Stimulated activated effector memory CD8-positive, alpha-beta T cell treated with anti-CD3 and anti-CD28 coated beads, Interleukin-12 subunit alpha, Interleukin-12 subunit beta, amount 100 ng/mL, for 72 hours (primary cell): Measurements from ENCODE around the gene EXOC6B.
"Not testable (repeated sequence)": the region's sequence is repeated elsewhere in the genome, so short reads cannot be mapped to it uniquely, and the experiment has no call there.

Experiments used
- ATAC-seq: fragments of 150-1000 bp; cut with Tn5 transposase; 2 replicates; pipeline ENCODE4 v1.10.0; 2021
- DNase-seq, 2 donors: peaks; one replicate each; pipeline ENCODE4 v3.0.0; 2021 to 2022; ENCODE audit warnings: low spot score in 2 of 2
- H3K27ac Mint-ChIP-seq: one replicate; pipeline ENCODE4 v1.8.0; 2022; ENCODE audit warnings: mild to moderate bottlenecking, mixed read lengths
- H3K36me3 Mint-ChIP-seq: one replicate; pipeline ENCODE4 v1.8.0; 2022; ENCODE audit warnings: mild to moderate bottlenecking, mixed read lengths
- H3K4me1 Mint-ChIP-seq: one replicate; pipeline ENCODE4 v1.8.0; 2022; ENCODE audit warnings: mixed read lengths
- H3K4me3 Mint-ChIP-seq: one replicate; pipeline ENCODE4 v1.8.0; 2022; ENCODE audit warnings: mild to moderate bottlenecking, mixed read lengths
- H3K9me3 Mint-ChIP-seq: one replicate; pipeline ENCODE4 v1.8.0; 2022; ENCODE audit warnings: mixed read lengths

EXOC6B gene

GRCh38 chr2:72427022-72427861, 398.6 kb downstream of the EXOC6B start:
- Mint-ChIP-seq H3K4me3 (no peak overlapping the region), H3K36me3 (no peaks in the 10 kb centered on the region), H3K27ac (no peak overlapping the region), H3K9me3 (peaks cover 7% of the 10 kb centered on the region), H3K4me1 (peaks cover 5% of the 10 kb centered on the region)
- ATAC-seq (no peak), DNase-seq (no peak)

- Mint-ChIP-seq H3K27ac (no peak overlapping the region), H3K9me3 (peaks cover 7% of the 10 kb centered on the region), H3K4me1 (peaks cover 5% of the 10 kb centered on the region), H3K36me3 (no peaks in the 10 kb centered on the region), H3K4me3 (no peak overlapping the region)
- ATAC-seq, result no peak
- no peak for DNase-seq
Measured at GRCh38 chr2:72425996-72426395, 399.8 kb downstream of the EXOC6B start.

GRCh38 chr2:72423756-72424155, 402.1 kb downstream of the EXOC6B start:
- no peak for ATAC-seq
- H3K4me3 Mint-ChIP-seq, result no peak overlapping the region
- DNase-seq, result no peak
- H3K27ac Mint-ChIP-seq, result no peak overlapping the region
- H3K9me3 Mint-ChIP-seq, result peaks cover 14% of the 10 kb centered on the region
- no peaks in the 10 kb centered on the region for H3K36me3 Mint-ChIP-seq
- peaks cover 5% of the 10 kb centered on the region for H3K4me1 Mint-ChIP-seq

- H3K36me3 Mint-ChIP-seq, H3K27ac Mint-ChIP-seq, H3K4me1 Mint-ChIP-seq, H3K4me3 Mint-ChIP-seq, DNase-seq, ATAC-seq: not testable (repeated sequence)
- H3K9me3 Mint-ChIP-seq, result peaks cover 20% of the 10 kb centered on the region
Measured at GRCh38 chr2:72421771-72422379, 404.0 kb downstream of the EXOC6B start.

GRCh38 chr2:72415781-72416475, 409.9 kb downstream of the EXOC6B start:
- Mint-ChIP-seq H3K9me3 (peaks cover 20% of the 10 kb centered on the region), H3K36me3 (no peaks in the 10 kb centered on the region), H3K4me1 (no peaks in the 10 kb centered on the region), H3K27ac (no peak overlapping the region), H3K4me3 (no peak overlapping the region)
- DNase-seq, result no peak
- no peak for ATAC-seq

- H3K4me3 Mint-ChIP-seq, result no peak overlapping the region
- H3K27ac Mint-ChIP-seq, result no peak overlapping the region
- no peaks in the 10 kb centered on the region for H3K36me3 Mint-ChIP-seq
- H3K9me3 Mint-ChIP-seq, result peaks cover 20% of the 10 kb centered on the region
- DNase-seq (no peak), ATAC-seq (no peak)
- no peaks in the 10 kb centered on the region for H3K4me1 Mint-ChIP-seq
Measured at GRCh38 chr2:72415241-72415661, 410.6 kb downstream of the EXOC6B start.

- DNase-seq, result no peak
- H3K4me1 Mint-ChIP-seq, result no peaks in the 10 kb centered on the region
- H3K9me3 Mint-ChIP-seq, result peaks cover 19% of the 10 kb centered on the region
- H3K36me3 Mint-ChIP-seq, result no peaks in the 10 kb centered on the region
- no peak overlapping the region for H3K27ac Mint-ChIP-seq
- ATAC-seq, result no peak
- H3K4me3 Mint-ChIP-seq, result no peak overlapping the region
Measured at GRCh38 chr2:72414137-72414760, 411.6 kb downstream of the EXOC6B start.

- no peak for ATAC-seq
- Mint-ChIP-seq H3K4me1 (no peaks in the 10 kb centered on the region), H3K9me3 (peaks cover 16% of the 10 kb centered on the region), H3K36me3 (no peaks in the 10 kb centered on the region), H3K27ac (no peak overlapping the region), H3K4me3 (no peak overlapping the region)
- DNase-seq, result no peak
Measured at GRCh38 chr2:72413716-72414115, 412.1 kb downstream of the EXOC6B start.

GRCh38 chr2:72412214-72412613, 413.6 kb downstream of the EXOC6B start:
- DNase-seq (no peak), ATAC-seq (no peak)
- Mint-ChIP-seq H3K9me3 (peaks cover 8% of the 10 kb centered on the region), H3K4me1 (no peaks in the 10 kb centered on the region), H3K27ac (no peak overlapping the region), H3K36me3 (no peaks in the 10 kb centered on the region), H3K4me3 (no peak overlapping the region)

GRCh38 chr2:72399879-72400278, 426.0 kb downstream of the EXOC6B start:
- H3K9me3 Mint-ChIP-seq, result peaks cover 14% of the 10 kb centered on the region
- H3K4me1 Mint-ChIP-seq, result no peaks in the 10 kb centered on the region
- no peak overlapping the region for H3K4me3 Mint-ChIP-seq
- DNase-seq (no peak), ATAC-seq (no peak)
- no peaks in the 10 kb centered on the region for H3K36me3 Mint-ChIP-seq
- H3K27ac Mint-ChIP-seq, result no peak overlapping the region

- Mint-ChIP-seq H3K4me1 (no peaks in the 10 kb centered on the region), H3K4me3 (no peak overlapping the region), H3K27ac (no peak overlapping the region), H3K9me3 (peaks cover 12% of the 10 kb centered on the region), H3K36me3 (no peaks in the 10 kb centered on the region)
- ATAC-seq (no peak), DNase-seq (no peak)
Measured at GRCh38 chr2:72395096-72395495, 430.7 kb downstream of the EXOC6B start.

GRCh38 chr2:72394541-72395070, 431.2 kb downstream of the EXOC6B start:
- no peak overlapping the region for H3K4me3 Mint-ChIP-seq
- ATAC-seq, result no peak
- no peaks in the 10 kb centered on the region for H3K36me3 Mint-ChIP-seq
- H3K9me3 Mint-ChIP-seq, result peaks cover 11% of the 10 kb centered on the region
- H3K4me1 Mint-ChIP-seq, result no peaks in the 10 kb centered on the region
- no peak for DNase-seq
- no peak overlapping the region for H3K27ac Mint-ChIP-seq

GRCh38 chr2:72389447-72389846, 436.4 kb downstream of the EXOC6B start:
- H3K4me1 Mint-ChIP-seq, result no peaks in the 10 kb centered on the region
- peaks cover 12% of the 10 kb centered on the region for H3K9me3 Mint-ChIP-seq
- ATAC-seq, result no peak
- H3K27ac Mint-ChIP-seq, result no peak overlapping the region
- no peak overlapping the region for H3K4me3 Mint-ChIP-seq
- no peak for DNase-seq
- H3K36me3 Mint-ChIP-seq, result no peaks in the 10 kb centered on the region

- Mint-ChIP-seq H3K4me1 (no peaks in the 10 kb centered on the region), H3K36me3 (no peaks in the 10 kb centered on the region), H3K27ac (no peak overlapping the region), H3K9me3 (peaks cover 12% of the 10 kb centered on the region), H3K4me3 (no peak overlapping the region)
- DNase-seq (no peak), ATAC-seq (no peak)
Measured at GRCh38 chr2:72388263-72388662, 437.6 kb downstream of the EXOC6B start.

- no peak for ATAC-seq
- Mint-ChIP-seq H3K9me3 (peaks cover 9% of the 10 kb centered on the region), H3K4me1 (no peaks in the 10 kb centered on the region), H3K36me3 (no peaks in the 10 kb centered on the region), H3K4me3 (no peak overlapping the region), H3K27ac (no peak overlapping the region)
- no peak for DNase-seq
Measured at GRCh38 chr2:72386288-72386687, 439.5 kb downstream of the EXOC6B start.
